ENCODE data around the gene ATP10D. TPM values are rescaled to one million over a fixed set of nuclear protein-coding genes. Genes with fewer than 3 reads are reported as not detected.
"Not testable (repeated sequence)": the region's sequence is repeated elsewhere in the genome, so short reads cannot be mapped to it uniquely, and the experiment has no call there.

ATP10D gene
- total RNA-seq, 6 experiments from 2014 or later, result 50.6 to 73.8 (median 55.4) TPM

DNA sequence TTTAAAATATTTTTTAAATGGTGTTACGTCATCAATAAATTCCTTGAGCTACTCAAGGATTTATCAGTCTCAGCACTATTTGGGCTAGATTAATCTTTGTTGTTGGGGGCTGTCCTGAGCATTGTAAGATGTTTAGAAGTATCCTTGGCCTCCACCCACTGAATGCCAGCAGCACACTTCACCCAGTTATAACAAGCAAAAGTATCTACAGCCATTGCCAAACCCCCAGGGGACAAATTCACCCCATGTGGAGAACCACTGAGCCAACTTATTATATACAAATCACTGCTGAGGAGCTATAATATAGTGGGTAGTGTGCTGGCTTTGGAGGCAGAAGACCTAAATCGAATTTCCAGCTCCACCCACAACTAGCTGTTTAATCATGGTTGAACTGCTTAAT is 58.3 kb downstream of the ATP10D start:
- Mint-ChIP-seq H3K9me3 (no peaks in the 10 kb centered on the region), H3K27ac (no peak overlapping the region), H3K36me3 (ENCODE audit: low read depth) (peaks cover 60% of the 10 kb centered on the region), H3K4me1 (ENCODE audit: low read depth) (peaks cover 51% of the 10 kb centered on the region), H3K4me3 (no peak overlapping the region), H3K27me3 (ENCODE audit: insufficient read depth) (no peaks in the 10 kb centered on the region)
- TF ChIP-seq, protein P1, sequence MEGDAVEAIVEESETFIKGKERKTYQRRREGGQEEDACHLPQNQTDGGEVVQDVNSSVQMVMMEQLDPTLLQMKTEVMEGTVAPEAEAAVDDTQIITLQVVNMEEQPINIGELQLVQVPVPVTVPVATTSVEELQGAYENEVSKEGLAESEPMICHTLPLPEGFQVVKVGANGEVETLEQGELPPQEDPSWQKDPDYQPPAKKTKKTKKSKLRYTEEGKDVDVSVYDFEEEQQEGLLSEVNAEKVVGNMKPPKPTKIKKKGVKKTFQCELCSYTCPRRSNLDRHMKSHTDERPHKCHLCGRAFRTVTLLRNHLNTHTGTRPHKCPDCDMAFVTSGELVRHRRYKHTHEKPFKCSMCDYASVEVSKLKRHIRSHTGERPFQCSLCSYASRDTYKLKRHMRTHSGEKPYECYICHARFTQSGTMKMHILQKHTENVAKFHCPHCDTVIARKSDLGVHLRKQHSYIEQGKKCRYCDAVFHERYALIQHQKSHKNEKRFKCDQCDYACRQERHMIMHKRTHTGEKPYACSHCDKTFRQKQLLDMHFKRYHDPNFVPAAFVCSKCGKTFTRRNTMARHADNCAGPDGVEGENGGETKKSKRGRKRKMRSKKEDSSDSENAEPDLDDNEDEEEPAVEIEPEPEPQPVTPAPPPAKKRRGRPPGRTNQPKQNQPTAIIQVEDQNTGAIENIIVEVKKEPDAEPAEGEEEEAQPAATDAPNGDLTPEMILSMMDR (IDR thresholded peaks at IDR 0.05), result no peak
- no peak for DNase-seq

DNA sequence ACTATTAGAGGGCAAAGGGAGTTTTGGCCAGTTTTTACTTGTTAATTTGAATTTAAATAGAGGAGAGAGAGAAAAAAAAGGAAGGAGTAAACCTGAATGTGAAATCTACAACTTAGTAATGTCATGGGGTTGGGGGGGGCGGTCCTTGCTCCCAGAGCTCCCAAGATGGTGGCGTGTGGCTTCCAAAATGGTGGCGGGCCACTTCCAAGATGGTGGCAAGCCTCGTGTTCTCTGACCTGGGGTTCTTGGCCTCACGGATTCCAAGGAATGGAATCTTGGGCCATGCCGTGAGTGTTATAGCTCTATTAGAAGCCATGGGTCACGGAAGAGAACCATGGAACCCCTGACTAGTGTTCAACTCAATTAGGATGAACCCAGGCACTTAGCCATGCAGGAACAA is 65.3 kb downstream of the ATP10D start:
- peaks cover 82% of the 10 kb centered on the region for H3K36me3 Mint-ChIP-seq (ENCODE audit: low read depth)
- H3K9me3 Mint-ChIP-seq; H3K4me3 Mint-ChIP-seq; H3K27me3 Mint-ChIP-seq (ENCODE audit: insufficient read depth); DNase-seq; H3K27ac Mint-ChIP-seq: not testable (repeated sequence)
- H3K4me1 Mint-ChIP-seq (ENCODE audit: low read depth), result peaks cover 43% of the 10 kb centered on the region

DNA sequence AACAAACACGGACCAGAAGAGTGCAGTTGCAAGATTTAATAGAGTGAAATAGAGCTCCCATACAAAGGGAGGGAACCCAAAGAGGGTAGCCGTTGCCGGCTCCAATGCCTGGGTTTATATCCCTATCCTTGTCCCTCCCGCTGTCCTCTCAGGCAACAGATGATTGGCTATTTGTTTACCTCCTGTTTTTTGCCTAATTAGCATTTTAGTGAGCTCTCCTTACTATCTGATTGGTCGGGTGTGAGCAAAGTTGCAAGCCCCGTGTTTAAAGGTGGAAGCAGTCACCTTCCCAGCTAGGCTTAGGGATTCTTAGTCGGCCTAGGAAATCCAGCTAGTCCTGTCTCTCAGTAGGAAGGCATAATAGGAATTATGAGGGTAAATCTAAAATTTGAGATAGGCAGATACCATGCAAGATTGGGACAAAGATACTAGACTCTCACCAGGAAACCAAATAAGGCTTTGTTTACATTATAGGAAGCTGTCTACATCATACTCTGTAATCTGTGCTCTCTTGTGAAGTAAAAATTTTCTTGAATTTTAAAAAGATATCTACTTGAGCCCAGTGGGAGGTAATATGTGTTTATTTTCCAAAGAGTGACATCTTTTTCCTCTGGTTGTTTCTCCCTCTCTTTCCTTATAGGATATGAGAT is 65.9 kb downstream of the ATP10D start:
- TF ChIP-seq, protein P1 (IDR thresholded peaks at IDR 0.05), result no peak
- Mint-ChIP-seq H3K4me1 (ENCODE audit: low read depth) (peaks cover 41% of the 10 kb centered on the region), H3K4me3 (peak overlapping the region; percentile 19), H3K27me3 (ENCODE audit: insufficient read depth) (no peaks in the 10 kb centered on the region; the same call in 1 of the 2 replicates), H3K9me3 (no peaks in the 10 kb centered on the region), H3K27ac (peak overlapping the region; percentile 71), H3K36me3 (ENCODE audit: low read depth) (peaks cover 76% of the 10 kb centered on the region)
- no peak for DNase-seq

DNA sequence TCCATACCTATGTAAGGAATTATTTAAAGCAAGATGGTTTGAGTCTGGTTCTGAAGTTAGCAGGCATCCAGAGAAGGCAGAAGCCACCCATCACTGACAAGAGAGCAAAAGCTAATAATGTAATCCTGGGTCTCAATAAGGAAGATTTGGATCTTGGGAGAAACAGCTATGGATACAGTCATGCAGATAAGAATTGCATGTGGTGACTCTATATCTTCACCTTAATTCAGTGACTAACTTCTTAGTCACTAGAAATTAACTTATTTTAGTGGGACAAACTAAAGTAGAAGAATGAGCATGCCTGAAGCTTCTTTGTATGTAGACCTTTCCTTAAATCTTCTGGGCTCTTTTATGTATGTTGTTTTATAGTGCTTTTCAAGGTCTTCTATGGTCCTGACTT is 66.6 kb downstream of the ATP10D start:
- H3K27ac Mint-ChIP-seq, result peak overlapping the region; percentile 71
- peak overlapping the region; percentile 19 for H3K4me3 Mint-ChIP-seq
- H3K9me3 Mint-ChIP-seq, result no peaks in the 10 kb centered on the region
- H3K4me1 Mint-ChIP-seq (ENCODE audit: low read depth), result peaks cover 36% of the 10 kb centered on the region
- H3K36me3 Mint-ChIP-seq (ENCODE audit: low read depth), result peaks cover 69% of the 10 kb centered on the region
- peak; percentile 68 for DNase-seq
- no peaks in the 10 kb centered on the region; the same call in 1 of the 2 replicates for H3K27me3 Mint-ChIP-seq (ENCODE audit: insufficient read depth)
- TF ChIP-seq, protein P1 (IDR thresholded peaks at IDR 0.05), result no peak

DNA sequence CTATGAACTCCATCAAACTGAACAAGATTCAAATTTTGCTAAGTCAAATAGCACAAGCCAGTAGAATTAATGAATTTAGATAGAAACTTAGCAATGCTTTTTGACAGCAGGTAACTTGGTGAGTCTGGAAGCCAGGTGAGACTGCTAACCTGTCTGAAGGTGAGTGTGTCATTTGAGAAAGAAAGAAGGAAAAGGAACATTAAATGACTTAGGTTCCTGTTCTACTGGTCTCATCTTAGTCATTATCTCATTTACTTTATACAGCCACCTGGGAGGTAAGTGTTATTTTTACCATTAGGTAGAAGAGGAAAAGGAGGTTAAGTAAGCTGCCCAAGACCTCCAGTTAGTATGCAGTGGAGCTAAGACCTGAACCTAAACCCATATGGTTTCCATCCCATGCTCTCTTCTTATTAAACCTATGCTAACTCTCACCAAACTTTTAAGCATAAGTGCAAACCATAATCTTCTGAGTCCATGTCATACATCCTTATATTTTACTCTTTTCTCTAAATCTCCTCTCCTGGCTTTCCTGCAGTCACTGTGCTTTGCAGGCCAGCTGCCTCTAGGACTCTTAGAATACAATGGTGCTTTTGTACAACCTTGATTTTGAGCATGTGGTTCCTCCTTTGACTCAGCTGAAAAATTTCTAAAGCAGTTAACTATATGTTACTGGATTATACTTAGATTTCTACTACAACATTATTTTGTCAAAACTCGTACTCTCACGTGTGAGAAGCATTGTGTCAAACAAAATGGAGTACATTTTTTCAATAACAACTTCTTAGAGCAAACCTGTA is 68.5 kb downstream of the ATP10D start:
- Mint-ChIP-seq H3K36me3 (ENCODE audit: low read depth) (peaks cover 52% of the 10 kb centered on the region), H3K27ac (no peak overlapping the region), H3K4me1 (ENCODE audit: low read depth) (peaks cover 36% of the 10 kb centered on the region), H3K27me3 (ENCODE audit: insufficient read depth) (no peaks in the 10 kb centered on the region; the same call in 1 of the 2 replicates), H3K4me3 (no peak overlapping the region), H3K9me3 (no peaks in the 10 kb centered on the region)
- TF ChIP-seq, protein P1 (IDR thresholded peaks at IDR 0.05), result no peak
- no peak for DNase-seq

DNA sequence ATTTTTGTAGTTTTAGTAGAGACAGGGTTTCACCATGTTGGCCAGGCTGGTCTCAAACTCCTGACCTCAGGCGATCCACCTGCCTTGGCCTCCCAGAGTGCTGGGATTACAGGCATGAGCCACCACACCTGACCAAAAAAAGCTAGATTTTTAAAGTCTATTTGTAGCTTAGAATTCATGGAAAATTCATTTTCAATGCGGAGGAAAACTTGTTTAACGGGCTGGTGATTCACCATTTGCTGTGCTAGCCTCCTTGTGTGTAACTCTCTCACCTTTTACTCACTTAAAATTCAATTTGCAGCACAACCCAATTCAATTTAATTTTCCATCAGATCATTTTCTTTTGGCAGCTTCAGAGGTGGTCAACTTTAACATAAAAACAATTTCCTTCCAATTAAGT is 70.8 kb downstream of the ATP10D start:
- not testable (repeated sequence) for H3K27me3 Mint-ChIP-seq (ENCODE audit: insufficient read depth)

More for the DNA sequence above, 70.8 kb downstream of the ATP10D start:
- Mint-ChIP-seq H3K4me1 (ENCODE audit: low read depth) (peaks cover 25% of the 10 kb centered on the region), H3K36me3 (ENCODE audit: low read depth) (peaks cover 42% of the 10 kb centered on the region)
- H3K27ac Mint-ChIP-seq, H3K9me3 Mint-ChIP-seq, DNase-seq, H3K4me3 Mint-ChIP-seq: not testable (repeated sequence)

All from HFFc6 (cell line).